ENCODE measurements around the gene MOB2.

GRCh38 chr11:1508491-1508891, 21.9 kb upstream of the MOB2 start:
- TF ChIP-seq CTCF (IDR thresholded peaks at IDR 0.05 in 4 of 5, conservative IDR thresholded peaks at IDR 0.05 in 1 of 5) (no peak), POLR2A (IDR thresholded peaks at IDR 0.05) (no peak)

Measured in gastrocnemius medialis (tissue), 4 donors.